Measurements from ENCODE around the gene ZIK1.

ZIK1 gene

DNA sequence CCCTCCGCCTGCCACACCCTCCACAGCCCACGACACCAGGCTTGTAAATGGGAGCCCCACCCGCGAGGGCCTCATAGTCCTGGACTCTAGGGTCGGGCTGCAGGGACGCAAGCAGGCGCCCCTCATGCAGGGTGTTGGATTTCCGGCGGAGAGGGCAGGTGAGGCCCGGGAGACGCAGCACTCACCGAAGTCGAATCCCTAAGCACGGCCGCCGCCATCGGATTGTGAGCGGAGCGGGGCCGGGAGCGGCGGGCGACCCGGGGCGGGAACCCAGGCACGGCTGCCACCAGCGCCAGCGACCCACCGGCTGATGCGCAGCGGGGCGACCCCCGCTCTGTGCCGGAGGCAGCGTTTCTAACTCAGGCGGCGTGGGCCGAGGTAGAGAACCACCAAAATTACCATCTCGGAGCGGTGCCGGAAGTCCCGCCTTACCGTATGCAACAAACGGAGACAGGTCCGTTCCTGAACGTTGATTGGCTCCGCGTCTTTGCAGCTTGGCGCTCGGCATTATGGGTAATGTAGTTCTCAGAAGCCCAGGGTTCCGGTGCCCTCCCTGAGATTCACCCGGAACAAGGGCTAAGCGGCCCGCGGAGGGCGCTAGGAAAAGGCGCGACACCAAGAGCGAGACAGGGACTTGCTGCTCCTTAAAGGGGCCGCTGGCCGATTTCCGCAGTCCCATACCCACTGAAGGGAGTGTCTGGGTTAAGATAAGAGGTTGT lies 5.3 kb upstream of the ZIK1 start, which contains the start of gene ZNF416:
ZNF416 (minus strand) TSS at position 425 of the 719 bp plus-strand sequence; CDS start at position 218, 207 bp downstream.
- TF ChIP-seq, protein P1, sequence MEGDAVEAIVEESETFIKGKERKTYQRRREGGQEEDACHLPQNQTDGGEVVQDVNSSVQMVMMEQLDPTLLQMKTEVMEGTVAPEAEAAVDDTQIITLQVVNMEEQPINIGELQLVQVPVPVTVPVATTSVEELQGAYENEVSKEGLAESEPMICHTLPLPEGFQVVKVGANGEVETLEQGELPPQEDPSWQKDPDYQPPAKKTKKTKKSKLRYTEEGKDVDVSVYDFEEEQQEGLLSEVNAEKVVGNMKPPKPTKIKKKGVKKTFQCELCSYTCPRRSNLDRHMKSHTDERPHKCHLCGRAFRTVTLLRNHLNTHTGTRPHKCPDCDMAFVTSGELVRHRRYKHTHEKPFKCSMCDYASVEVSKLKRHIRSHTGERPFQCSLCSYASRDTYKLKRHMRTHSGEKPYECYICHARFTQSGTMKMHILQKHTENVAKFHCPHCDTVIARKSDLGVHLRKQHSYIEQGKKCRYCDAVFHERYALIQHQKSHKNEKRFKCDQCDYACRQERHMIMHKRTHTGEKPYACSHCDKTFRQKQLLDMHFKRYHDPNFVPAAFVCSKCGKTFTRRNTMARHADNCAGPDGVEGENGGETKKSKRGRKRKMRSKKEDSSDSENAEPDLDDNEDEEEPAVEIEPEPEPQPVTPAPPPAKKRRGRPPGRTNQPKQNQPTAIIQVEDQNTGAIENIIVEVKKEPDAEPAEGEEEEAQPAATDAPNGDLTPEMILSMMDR (IDR thresholded peaks at IDR 0.05): peak; percentile 23; the same call in 1 of the 2 replicates

DNA sequence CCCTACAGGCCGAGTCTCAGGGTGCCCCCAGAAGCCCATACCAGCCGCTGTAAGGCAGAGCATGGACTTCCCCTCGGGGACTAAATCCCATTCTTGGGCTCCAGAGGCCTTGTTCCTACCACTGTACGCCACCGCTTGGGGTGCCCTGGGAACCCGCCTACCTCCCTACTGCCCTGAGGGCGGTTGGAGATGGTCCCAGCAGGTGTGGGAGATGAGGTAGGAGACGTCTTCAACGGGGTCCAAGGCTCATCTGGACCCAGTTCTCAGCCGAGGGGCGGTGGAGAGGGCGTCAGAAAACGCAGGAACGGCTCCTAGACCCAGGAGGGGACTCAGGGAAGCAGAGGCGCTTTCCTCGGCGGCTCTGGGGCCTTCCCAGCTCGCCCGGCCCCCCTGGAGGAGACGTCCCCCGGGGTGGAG lies 833 bp upstream of the ZIK1 start:
- TF ChIP-seq, protein P1 (IDR thresholded peaks at IDR 0.05): no peak

DNA sequence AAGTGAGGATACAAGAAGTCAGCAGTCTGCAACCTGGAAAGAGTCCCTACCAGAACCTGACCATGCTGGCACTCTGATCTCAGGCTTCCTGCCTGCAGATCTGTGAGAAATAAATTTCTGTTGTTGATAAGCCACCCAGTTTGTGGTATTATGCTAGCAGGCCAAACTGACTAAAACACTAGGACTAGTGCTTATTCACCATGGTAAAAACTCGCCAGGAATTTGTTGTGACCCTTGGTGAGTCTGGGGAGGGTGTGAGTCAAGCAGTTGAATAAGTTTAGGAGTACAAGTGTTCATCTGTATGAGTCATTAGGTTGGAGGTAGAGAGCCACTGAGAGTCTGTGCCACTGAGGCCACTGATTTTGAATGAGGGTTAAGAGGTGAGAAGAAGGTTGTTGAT lies 3.6 kb downstream of the ZIK1 start:
- TF ChIP-seq, protein P1 (IDR thresholded peaks at IDR 0.05): no peak

DNA sequence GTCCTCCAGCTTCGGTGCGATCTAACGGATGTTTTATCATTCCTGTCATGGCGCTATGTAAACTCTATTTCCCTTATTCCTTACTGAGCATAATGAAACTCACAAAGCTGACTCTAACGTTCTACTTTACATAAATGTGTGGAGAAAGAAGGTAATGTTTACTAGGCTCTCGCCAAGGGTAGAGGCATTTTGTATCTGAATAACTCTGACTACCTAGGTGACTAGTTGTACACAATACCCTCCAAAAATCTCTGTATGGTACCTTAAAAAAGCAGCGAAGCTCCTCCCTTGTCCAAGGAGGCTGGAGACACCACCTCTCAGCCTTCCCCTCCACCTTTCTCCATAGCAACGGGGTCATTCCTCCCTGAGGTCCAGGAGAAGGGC lies 15.4 kb downstream of the ZIK1 start:
- TF ChIP-seq, protein P1 (IDR thresholded peaks at IDR 0.05): no peak

DNA sequence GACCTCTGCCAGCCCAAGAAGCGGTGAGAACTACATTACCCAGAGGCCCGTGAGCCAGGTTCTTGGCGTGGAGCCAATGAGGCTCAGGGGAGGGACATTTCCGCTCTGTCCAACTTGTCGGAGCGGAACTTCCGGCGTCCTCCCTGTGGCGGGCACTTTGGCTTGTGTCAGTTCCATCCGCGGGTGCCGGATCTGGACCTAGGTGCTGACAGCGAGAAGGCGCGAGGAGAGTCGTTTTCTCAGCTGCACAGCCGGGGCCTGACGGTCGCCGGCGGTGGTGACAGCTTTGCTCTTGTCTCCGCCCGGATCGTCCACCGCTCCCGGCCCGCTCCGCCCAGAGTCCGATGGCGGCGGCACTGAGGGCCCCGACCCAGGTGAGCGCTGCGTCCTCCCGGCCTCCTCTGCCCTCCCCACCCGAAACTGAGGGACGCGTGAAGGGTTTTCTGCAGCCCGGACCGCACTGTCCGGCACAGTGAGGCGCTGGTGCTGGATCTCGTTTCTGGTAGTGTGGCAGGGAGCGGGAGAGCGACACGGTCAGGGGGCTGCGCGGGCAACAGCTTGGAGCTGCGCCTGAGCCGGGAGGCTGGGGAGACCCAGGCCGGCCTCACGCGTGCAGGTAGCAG lies 15.9 kb downstream of the ZIK1 start, which contains the start of gene ZNF530:
ZNF530 (plus strand) TSS at position 125 of the 623 bp plus-strand sequence. CDS start 4,461 bp downstream, outside the sequence.
- TF ChIP-seq, protein P1 (IDR thresholded peaks at IDR 0.05): no peak

DNA sequence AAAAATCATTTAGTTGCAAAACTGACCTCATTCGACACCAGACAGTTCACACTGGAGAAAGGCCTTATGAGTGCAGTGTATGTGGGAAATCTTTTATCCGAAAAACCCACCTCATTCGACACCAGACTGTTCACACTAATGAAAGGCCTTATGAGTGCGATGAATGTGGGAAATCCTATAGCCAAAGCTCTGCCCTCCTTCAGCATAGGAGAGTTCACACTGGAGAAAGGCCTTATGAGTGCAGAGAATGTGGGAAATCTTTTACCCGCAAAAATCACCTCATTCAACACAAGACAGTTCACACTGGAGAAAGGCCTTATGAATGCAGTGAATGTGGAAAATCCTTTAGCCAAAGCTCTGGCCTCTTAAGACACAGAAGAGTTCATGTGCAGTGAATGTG lies 23.0 kb downstream of the ZIK1 start:
- TF ChIP-seq, protein P1 (IDR thresholded peaks at IDR 0.05): no peak

DNA sequence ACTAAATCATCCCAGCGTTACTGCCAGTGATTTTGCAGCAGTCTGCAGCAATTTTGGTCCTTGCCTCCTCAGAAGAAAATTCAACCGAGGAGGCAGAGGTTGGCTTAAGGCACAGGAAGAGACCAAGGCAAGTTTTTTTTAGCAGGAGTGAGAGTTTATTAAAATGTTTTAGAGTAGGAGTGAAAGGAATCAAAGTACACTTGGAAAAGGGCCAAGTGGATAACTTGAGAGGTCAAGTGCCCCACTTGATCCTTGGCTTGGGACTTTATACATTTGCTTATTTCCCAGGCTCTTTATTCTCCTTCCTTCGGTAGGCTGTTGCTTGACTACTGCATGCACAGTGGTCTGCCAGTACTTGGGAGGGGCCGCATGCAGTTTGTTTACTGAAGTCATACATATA lies 27.2 kb downstream of the ZIK1 start:
- TF ChIP-seq, protein P1 (IDR thresholded peaks at IDR 0.05): no peak
